Renal cortex interstitium (tissue), 11 donors: ENCODE data around the gene LGI1. TPM values are rescaled to one million over a fixed set of nuclear protein-coding genes. Genes with fewer than 3 reads are reported as not detected.

Experiments
- DNase-seq, 11 donors: peaks; one replicate each; pipeline ENCODE4 v3.0.0-alpha.2; 2013; ENCODE audit warnings: low read depth in 9 of 11, low spot score in 4 of 11; ENCODE audit errors: extremely low read depth in 1 of 11
- polyA plus RNA-seq, 3 donors: library from polyadenylated mRNA; unstranded; fragments of 120-200 nt; gene quantifications; one replicate each; pipeline ENCODE4 v1.2.1, GENCODE V29; 2013; ENCODE audit not compliant: insufficient read length in 3 of 3

Gene LGI1
- polyA plus RNA-seq, 3 donors: 4.2 to 9.0 (median 6.5) TPM

GRCh38 chr10:93751124-93751523 is 6.6 kb upstream of the LGI1 start:
- DNase-seq: no peak

- DNase-seq: no peak
Observed at GRCh38 chr10:93751832-93752231, 5.9 kb upstream of the LGI1 start.

GRCh38 chr10:93752761-93753160 is 5.0 kb upstream of the LGI1 start:
- DNase-seq: no peak

- DNase-seq: no peak
Observed at GRCh38 chr10:93753621-93754250, 4.0 kb upstream of the LGI1 start.

- no peak for DNase-seq
Observed at GRCh38 chr10:93754761-93755160, 3.0 kb upstream of the LGI1 start.

- DNase-seq: no peak
Observed at GRCh38 chr10:93755443-93756116, 2.2 kb upstream of the LGI1 start.

GRCh38 chr10:93756118-93756517 is 1.6 kb upstream of the LGI1 start:
- DNase-seq: no peak

GRCh38 chr10:93757136-93757535 is 600 bp upstream of the LGI1 start:
- no peak for DNase-seq

GRCh38 chr10:93758508-93758885 is 761 bp downstream of the LGI1 start:
- DNase-seq: no peak

GRCh38 chr10:93758891-93759410 is 1.2 kb downstream of the LGI1 start:
- DNase-seq: no peak

GRCh38 chr10:93760490-93760889 is 2.8 kb downstream of the LGI1 start:
- DNase-seq: no peak

GRCh38 chr10:93762979-93763391 is 5.2 kb downstream of the LGI1 start:
- no peak for DNase-seq

- DNase-seq: no peak
Observed at GRCh38 chr10:93766918-93767317, 9.2 kb downstream of the LGI1 start.

- no peak for DNase-seq
Observed at GRCh38 chr10:93767724-93768399, 10.1 kb downstream of the LGI1 start.

- no peak for DNase-seq
Observed at GRCh38 chr10:93768892-93769291, 11.2 kb downstream of the LGI1 start.

GRCh38 chr10:93771354-93771753 is 13.6 kb downstream of the LGI1 start:
- no peak for DNase-seq

GRCh38 chr10:93773120-93773519 is 15.4 kb downstream of the LGI1 start:
- DNase-seq: no peak

GRCh38 chr10:93773705-93774104 is 16.0 kb downstream of the LGI1 start:
- DNase-seq: no peak

GRCh38 chr10:93775356-93775755 is 17.6 kb downstream of the LGI1 start:
- no peak for DNase-seq

GRCh38 chr10:93777092-93777491 is 19.4 kb downstream of the LGI1 start:
- DNase-seq: no peak
